Measurements from ENCODE around the gene GAS2.

DNA sequence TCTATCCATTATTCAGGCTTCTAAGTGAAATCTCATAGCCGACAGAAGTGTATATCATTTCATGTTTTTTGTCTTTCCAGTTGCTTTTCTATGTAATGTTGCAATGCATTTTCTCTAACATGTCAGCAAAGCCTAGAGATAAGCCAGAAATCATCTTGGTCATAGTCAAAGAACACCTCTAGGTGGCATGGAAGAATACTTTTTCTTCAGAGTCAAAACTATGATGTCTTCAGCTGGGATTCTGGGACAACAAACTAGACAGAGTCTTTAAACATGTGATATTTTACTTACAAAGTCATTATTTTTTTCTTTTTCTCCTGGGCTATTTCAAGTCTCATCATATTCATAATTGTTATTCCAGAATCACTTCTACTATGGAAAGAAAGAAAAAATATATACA is 4.4 kb downstream of the GAS2 start:
- TF ChIP-seq, protein P1, sequence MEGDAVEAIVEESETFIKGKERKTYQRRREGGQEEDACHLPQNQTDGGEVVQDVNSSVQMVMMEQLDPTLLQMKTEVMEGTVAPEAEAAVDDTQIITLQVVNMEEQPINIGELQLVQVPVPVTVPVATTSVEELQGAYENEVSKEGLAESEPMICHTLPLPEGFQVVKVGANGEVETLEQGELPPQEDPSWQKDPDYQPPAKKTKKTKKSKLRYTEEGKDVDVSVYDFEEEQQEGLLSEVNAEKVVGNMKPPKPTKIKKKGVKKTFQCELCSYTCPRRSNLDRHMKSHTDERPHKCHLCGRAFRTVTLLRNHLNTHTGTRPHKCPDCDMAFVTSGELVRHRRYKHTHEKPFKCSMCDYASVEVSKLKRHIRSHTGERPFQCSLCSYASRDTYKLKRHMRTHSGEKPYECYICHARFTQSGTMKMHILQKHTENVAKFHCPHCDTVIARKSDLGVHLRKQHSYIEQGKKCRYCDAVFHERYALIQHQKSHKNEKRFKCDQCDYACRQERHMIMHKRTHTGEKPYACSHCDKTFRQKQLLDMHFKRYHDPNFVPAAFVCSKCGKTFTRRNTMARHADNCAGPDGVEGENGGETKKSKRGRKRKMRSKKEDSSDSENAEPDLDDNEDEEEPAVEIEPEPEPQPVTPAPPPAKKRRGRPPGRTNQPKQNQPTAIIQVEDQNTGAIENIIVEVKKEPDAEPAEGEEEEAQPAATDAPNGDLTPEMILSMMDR (conservative IDR thresholded peaks at IDR 0.05; ENCODE audit: low read length): peak; percentile 24; the same call in 1 of the 2 replicates
- no peak for TF ChIP-seq EZH2phosphoT487 (IDR thresholded peaks at IDR 0.05; ENCODE audit: borderline replicate concordance, low read depth, low read length)

All from OCI-LY7 (cell line).